Measurements from ENCODE around the gene NLRP12.
"Not testable (repeated sequence)": the region's sequence is repeated elsewhere in the genome, so short reads cannot be mapped to it uniquely, and the experiment has no call there.

DNA sequence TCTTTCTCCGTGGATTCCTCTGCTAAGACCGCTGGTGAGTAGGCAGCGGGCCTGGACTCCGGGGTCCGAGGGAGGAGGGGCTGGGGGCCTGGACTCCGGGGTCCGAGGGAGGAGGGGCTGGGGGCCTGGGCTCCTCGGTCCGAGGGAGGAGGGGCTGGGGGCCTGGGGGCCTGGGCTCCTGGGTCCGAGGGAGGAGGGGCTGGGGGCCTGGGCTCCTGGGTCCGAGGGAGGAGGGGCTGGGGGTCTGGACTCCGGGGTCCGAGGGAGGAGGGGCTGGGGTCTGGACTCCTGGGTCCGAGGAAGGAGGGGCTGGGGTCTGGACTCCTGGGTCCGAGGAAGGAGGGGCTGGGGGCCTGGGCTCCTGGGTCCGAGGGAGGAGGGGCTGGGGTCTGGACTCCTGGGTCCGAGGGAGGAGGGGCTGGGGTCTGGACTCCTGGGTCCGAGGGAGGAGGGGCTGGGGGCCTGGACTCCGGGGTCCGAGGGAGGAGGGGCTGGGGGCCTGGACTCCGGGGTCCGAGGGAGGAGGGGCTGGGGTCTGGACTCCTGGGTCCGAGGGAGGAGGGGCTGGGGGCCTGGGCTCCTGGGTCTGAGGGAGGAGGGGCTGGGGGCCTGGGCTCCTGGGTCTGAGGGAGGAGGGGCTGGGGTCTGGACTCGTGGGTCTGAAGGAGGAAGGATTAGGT is 45.8 kb upstream of the NLRP12 start:
- not testable (repeated sequence) for TF ChIP-seq POLR2AphosphoS5 (IDR thresholded peaks at IDR 0.05; ENCODE audit: insufficient read depth, low read depth, low read length); POLR2A (IDR thresholded peaks at IDR 0.05; ENCODE audit: low read depth, low read length)
